Testis (tissue), 5 donors: ENCODE measurements around the gene EPB41L2. TPM values are rescaled to one million over a fixed set of nuclear protein-coding genes. Genes with fewer than 3 reads are reported as not detected.

Experiments used
- DNase-seq: peaks from one replicate; pipeline ENCODE4 v3.0.0-alpha.2; 2019
- H3K27ac ChIP-seq, 2 donors: fragments of 200-600 bp; sonication (generic); one replicate each; pipeline ENCODE4 v1.5.1; 2019
- H3K27me3 ChIP-seq: fragments of 200-600 bp; sonication (generic); one replicate; pipeline ENCODE4 v1.5.1; 2019
- H3K36me3 ChIP-seq: fragments of 200-600 bp; sonication (generic); one replicate; pipeline ENCODE4 v1.5.1; 2017; ENCODE audit warnings: low read depth; ENCODE audit errors: missing control alignments
- H3K4me1 ChIP-seq: fragments of 200-600 bp; sonication (generic); one replicate; pipeline ENCODE4 v1.5.1; 2019
- H3K4me3 ChIP-seq, 2 donors: fragments of 200-600 bp; sonication (generic); one replicate each; pipeline ENCODE4 v1.5.1; 2017 to 2019
- H3K9me3 ChIP-seq: fragments of 200-600 bp; sonication (generic); one replicate; pipeline ENCODE4 v1.5.1; 2017
- POLR2A ChIP-seq: fragments of 450-650 bp; IDR thresholded peaks from one replicate; pipeline ENCODE4 v1.6.1; 2017; ENCODE audit warnings: antibody characterized with exemption, mild to moderate bottlenecking, moderate library complexity
- WGBS, 2 donors: methylation state at CpG; one replicate each; pipeline ENCODE4 v1.1.5; 2018; 5-methylcytosine and 5-hydroxymethylcytosine counted together
- intact Hi-C: fragments of 100-400 bp; cut with DNase I; formaldehyde crosslinking; loops from one replicate; pipeline ENCODE4 v1.15.1; 2023; ENCODE audit warnings: low total_unique reads
- long read RNA-seq, 2 donors: transcript quantifications; one replicate each; lab custom pipeline, GENCODE V29; 2026
- polyA plus RNA-seq: library from polyadenylated mRNA; stranded (reverse); fragments of 350-450 nt; fragmentation: Illumina TruSeq; extraction: RNeasy Lipid Tissue Mini Kit (QIAGEN cat#74804); gene quantifications from one replicate; pipeline ENCODE4 v1.2.3, GENCODE V29; 2014; ENCODE audit warnings: low read depth, low replicate concordance; ENCODE audit not compliant: insufficient read depth
- total RNA-seq, 2 donors: library from RNA; depleted of rRNA; stranded (reverse); fragments of >200 nt; gene quantifications; one replicate each; pipeline ENCODE4 v1.2.3, GENCODE V29; 2016
- TF ChIP-seq, protein P1 (sequence below), 3 experiments: fragments of 450-650 bp in 2 of 3; fragments of 200-600 bp in 1 of 3; sonication (generic) in 1 of 3; IDR thresholded peaks; one replicate each; pipeline ENCODE4 v1.5.1; 2016 to 2019; ENCODE audit warnings: antibody characterized with exemption in 3 of 3, mild to moderate bottlenecking in 2 of 3, moderate library complexity in 1 of 3

Gene EPB41L2
- 100 to 1,000 TPM; 139 to 206 TPM for total RNA-seq
- polyA plus RNA-seq, result 131 TPM
- long read RNA-seq, donor 1, full-length matches to known transcripts, result 16 of 62 reads
- long read RNA-seq, donor 1, partial matches to known transcripts, result 46 of 62 reads
- long read RNA-seq, donor 1, other reads (novel, unspliced or antisense), result 0 of 62 reads
- long read RNA-seq, donor 2, full-length matches to known transcripts, result 20 of 39 reads
- long read RNA-seq, donor 2, partial matches to known transcripts, result 19 of 39 reads
- long read RNA-seq, donor 2, other reads (novel, unspliced or antisense), result 0 of 39 reads

DNA sequence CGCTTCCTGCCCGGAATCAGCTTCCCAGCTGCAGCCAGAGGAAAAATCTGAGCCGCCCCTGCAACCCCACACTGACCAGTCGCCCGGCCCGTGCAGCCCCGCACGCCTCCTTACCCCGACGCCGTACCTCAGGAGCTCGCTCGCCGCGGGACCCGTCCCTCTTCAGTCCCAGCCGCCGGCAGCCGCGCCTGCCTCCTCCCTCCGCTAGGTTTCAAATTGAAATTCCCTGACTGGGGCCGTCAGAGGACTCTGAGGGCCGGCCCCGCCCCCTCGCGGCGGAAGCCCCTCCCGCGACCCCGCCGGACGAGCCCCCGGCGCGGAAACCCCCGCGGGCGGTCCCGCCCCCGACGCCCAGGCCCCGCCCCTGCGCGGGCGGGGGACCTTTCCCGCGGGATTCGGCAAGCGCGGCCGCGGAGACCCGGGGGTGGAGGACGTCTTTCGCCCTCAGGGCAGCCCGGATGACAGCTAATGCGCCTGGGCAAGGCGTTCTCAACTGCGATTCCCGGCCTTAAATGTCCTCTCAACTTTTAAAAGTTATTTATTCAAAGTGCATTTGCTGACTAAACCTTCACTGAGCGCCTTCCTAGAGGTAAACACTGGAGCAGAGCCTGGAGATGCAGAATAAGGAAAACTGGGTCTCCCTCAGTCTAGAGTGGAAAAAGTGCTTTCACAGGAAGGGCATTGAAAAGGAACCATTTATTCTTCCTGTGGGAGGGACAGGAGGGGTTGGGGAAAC is at the start of gene EPB41L2:
TSS of gene EPB41L2 (minus strand) at position 218 of the 736 bp plus-strand sequence. CDS start 106,760 bp downstream, outside the sequence.
- Histone ChIP-seq H3K36me3 (no peaks in the 10 kb centered on the region), H3K4me3 (peak within 1 kb of the TSS; percentile 98 to 99), H3K9me3 (no peaks in the 10 kb centered on the region), H3K27ac (peak within 1 kb of the TSS; percentile 90 to 92), H3K27me3 (no peaks in the 10 kb centered on the region), H3K4me1 (peaks cover 7% of the 10 kb centered on the region)
- intact Hi-C loops, result no loop called here
- 1% methylated on average over 37 to 46 of the region's 61 CpGs for WGBS, 2 donors
- DNase-seq, result peak; percentile 93
- peak; percentile 82 for TF ChIP-seq POLR2A
- TF ChIP-seq, protein P1, sequence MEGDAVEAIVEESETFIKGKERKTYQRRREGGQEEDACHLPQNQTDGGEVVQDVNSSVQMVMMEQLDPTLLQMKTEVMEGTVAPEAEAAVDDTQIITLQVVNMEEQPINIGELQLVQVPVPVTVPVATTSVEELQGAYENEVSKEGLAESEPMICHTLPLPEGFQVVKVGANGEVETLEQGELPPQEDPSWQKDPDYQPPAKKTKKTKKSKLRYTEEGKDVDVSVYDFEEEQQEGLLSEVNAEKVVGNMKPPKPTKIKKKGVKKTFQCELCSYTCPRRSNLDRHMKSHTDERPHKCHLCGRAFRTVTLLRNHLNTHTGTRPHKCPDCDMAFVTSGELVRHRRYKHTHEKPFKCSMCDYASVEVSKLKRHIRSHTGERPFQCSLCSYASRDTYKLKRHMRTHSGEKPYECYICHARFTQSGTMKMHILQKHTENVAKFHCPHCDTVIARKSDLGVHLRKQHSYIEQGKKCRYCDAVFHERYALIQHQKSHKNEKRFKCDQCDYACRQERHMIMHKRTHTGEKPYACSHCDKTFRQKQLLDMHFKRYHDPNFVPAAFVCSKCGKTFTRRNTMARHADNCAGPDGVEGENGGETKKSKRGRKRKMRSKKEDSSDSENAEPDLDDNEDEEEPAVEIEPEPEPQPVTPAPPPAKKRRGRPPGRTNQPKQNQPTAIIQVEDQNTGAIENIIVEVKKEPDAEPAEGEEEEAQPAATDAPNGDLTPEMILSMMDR (IDR thresholded peaks at IDR 0.05), result peak in 2 of 3 experiments; percentile 43 to 47

DNA sequence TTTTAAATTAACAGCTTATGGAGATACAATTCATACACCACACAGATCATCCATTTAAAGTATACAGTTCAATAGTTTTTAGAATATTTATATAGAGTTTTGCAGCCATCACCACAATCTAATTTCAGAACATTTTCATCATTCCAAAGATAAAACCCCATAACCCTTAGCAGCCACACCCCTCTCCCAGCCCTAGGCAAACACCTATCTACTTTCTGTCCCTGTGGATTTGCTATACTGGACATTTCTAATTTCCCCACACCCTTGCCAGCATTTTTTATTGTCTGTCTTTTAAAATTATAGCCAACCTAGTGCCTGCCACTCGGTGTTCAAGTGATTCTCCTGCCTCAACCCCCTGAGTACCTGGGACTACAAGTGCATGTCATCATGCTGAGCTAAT is 49.2 kb upstream of the EPB41L2 start:
- Histone ChIP-seq H3K36me3 (no peaks in the 10 kb centered on the region), H3K4me1 (no peaks in the 10 kb centered on the region), H3K9me3 (no peaks in the 10 kb centered on the region), H3K27me3 (no peaks in the 10 kb centered on the region), H3K4me3 (no peak overlapping the region), H3K27ac (no peak overlapping the region)
- 87 to 88% methylated on average over 1 of the region's 1 CpG for WGBS, 2 donors
- intact Hi-C loops, result loop anchor here (10.0 kb wide), 1 partner anchor 227 kb away; no protein-coding TSS in a partner anchor
- DNase-seq, result no peak
- TF ChIP-seq, protein P1 (IDR thresholded peaks at IDR 0.05), result no peak
- no peak for TF ChIP-seq POLR2A

GRCh38 chr6:131107151-131107550 is 44.1 kb upstream of the EPB41L2 start:
- Histone ChIP-seq H3K36me3 (no peaks in the 10 kb centered on the region), H3K4me1 (no peaks in the 10 kb centered on the region), H3K27me3 (no peaks in the 10 kb centered on the region), H3K27ac (no peak overlapping the region), H3K4me3 (no peak overlapping the region), H3K9me3 (no peaks in the 10 kb centered on the region)
- 52 to 75% methylated on average over 1 of the region's 1 CpG for WGBS, 2 donors
- TF ChIP-seq, protein P1 (IDR thresholded peaks at IDR 0.05), result no peak
- TF ChIP-seq POLR2A, result no peak
- intact Hi-C loops, result no loop called here
- no peak for DNase-seq

GRCh38 chr6:131103901-131104300 is 40.9 kb upstream of the EPB41L2 start:
- Histone ChIP-seq H3K36me3 (no peaks in the 10 kb centered on the region), H3K4me1 (no peaks in the 10 kb centered on the region), H3K4me3 (no peak overlapping the region), H3K9me3 (no peaks in the 10 kb centered on the region), H3K27ac (no peak overlapping the region), H3K27me3 (no peaks in the 10 kb centered on the region)
- WGBS, 2 donors, result 90 to 91% methylated on average over 1 of the region's 1 CpG
- DNase-seq, result no peak
- intact Hi-C loops, result no loop called here
- TF ChIP-seq POLR2A, result no peak
- TF ChIP-seq, protein P1 (IDR thresholded peaks at IDR 0.05), result no peak
